Lung (tissue), 16 donors: ENCODE results near the gene LTA. TPM values are rescaled to one million over a fixed set of nuclear protein-coding genes. Genes with fewer than 3 reads are reported as not detected.
A peak's percentile ranks its signal among the peaks of the same experiment; 100 is the strongest.

Experiments used
- ATAC-seq: fragments of 200-7000 bp; cut with Tn5 transposase; one replicate; pipeline ENCODE4 v1.9.1; 2020; ENCODE audit warnings: moderate number of reproducible peaks; ENCODE audit not compliant: insufficient read depth, low FRiP score
- DNase-seq, 3 donors: peaks; one replicate each; pipeline ENCODE4 v3.0.0-alpha.2; 2013 to 2017
- H3K27ac ChIP-seq, 2 donors: one replicate each; pipeline ENCODE4 v1.5.1; 2013; ENCODE audit warnings: mild to moderate bottlenecking in 2 of 2, moderate library complexity in 2 of 2, control low read depth in 1 of 2, inconsistent platforms in 1 of 2, low read depth in 1 of 2, low read length in 1 of 2
- H3K27me3 ChIP-seq, 3 donors: one replicate each; pipeline ENCODE4 v1.5.1; 2013; ENCODE audit warnings: low read length in 2 of 3; ENCODE audit not compliant: control insufficient read depth in 3 of 3, insufficient read depth in 3 of 3
- H3K36me3 ChIP-seq, 4 donors: one replicate each; pipeline ENCODE4 v1.5.1; 2013; ENCODE audit warnings: low read length in 4 of 4, mild to moderate bottlenecking in 1 of 4, moderate library complexity in 1 of 4; ENCODE audit not compliant: control insufficient read depth in 4 of 4, insufficient read depth in 4 of 4
- H3K4me1 ChIP-seq, 5 donors: one replicate each; pipeline ENCODE4 v1.5.1; 2013; ENCODE audit warnings: low read length in 5 of 5, mild to moderate bottlenecking in 2 of 5, moderate library complexity in 1 of 5; ENCODE audit not compliant: control insufficient read depth in 5 of 5, insufficient read depth in 5 of 5
- H3K4me3 ChIP-seq: one replicate; pipeline ENCODE4 v1.5.1; 2013; ENCODE audit warnings: mild to moderate bottlenecking, control low read depth, moderate library complexity
- H3K9ac ChIP-seq, 2 donors: one replicate each; pipeline ENCODE4 v1.5.1; 2013; ENCODE audit warnings: low read length in 2 of 2, control low read depth in 1 of 2; ENCODE audit not compliant: insufficient read depth in 1 of 2
- H3K9me3 ChIP-seq, 4 donors: one replicate each; pipeline ENCODE4 v1.5.1; 2013; ENCODE audit warnings: low read length in 3 of 4, mild to moderate bottlenecking in 1 of 4, moderate library complexity in 1 of 4; ENCODE audit not compliant: control insufficient read depth in 4 of 4, insufficient read depth in 3 of 4
- WGBS, 2 donors: extraction: QIAGEN DNeasy Blood & Tissue Kit; methylation state at CpG; one replicate each; pipeline ENCODE4 v1.1.7; 2013; 5-methylcytosine and 5-hydroxymethylcytosine counted together
- long read RNA-seq, 5 donors: transcript quantifications; one replicate each; lab custom pipeline, GENCODE V29; 2026
- polyA plus RNA-seq, 2 donors: library from polyadenylated mRNA; stranded (reverse); fragments of 200-250 nt; gene quantifications; one replicate each; pipeline ENCODE4 v1.2.1, GENCODE V29; 2013
- total RNA-seq, 2 donors: library from RNA; depleted of rRNA in 1 of 2; stranded (reverse); fragments of >200 nt in 1 of 2; gene quantifications; one replicate each; pipeline ENCODE4 v1.2.1, GENCODE V29; 2014 to 2021
- TF ChIP-seq, protein P1 (sequence below): IDR thresholded peaks from 2 replicates; pipeline ENCODE4 v1.5.1; 2012; ENCODE audit warnings: mild to moderate bottlenecking; ENCODE audit errors: control extremely low read depth, extremely low read depth
- donor health status: control.
- donor health status: control.
- donor health status: Bipolar disorder and iron deficiency.
- donor health status: healthy.
- donor health status: DM: yes; HTN: yes; CAD: no.

The LTA gene, protein sequence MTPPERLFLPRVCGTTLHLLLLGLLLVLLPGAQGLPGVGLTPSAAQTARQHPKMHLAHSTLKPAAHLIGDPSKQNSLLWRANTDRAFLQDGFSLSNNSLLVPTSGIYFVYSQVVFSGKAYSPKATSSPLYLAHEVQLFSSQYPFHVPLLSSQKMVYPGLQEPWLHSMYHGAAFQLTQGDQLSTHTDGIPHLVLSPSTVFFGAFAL
- total RNA-seq: 1 to 10 TPM in 1 of 2 donors, under 1 TPM in 1; 0.54 to 1.2 TPM
- polyA plus RNA-seq: under 1 TPM; 0.28 to 0.40 TPM
- long read RNA-seq, donor 1: 0 reads
- long read RNA-seq, donor 2: 0 reads
- long read RNA-seq, donor 3: 0 reads
- long read RNA-seq, donor 4: 0 reads
- long read RNA-seq, donor 5: 0 reads

DNA sequence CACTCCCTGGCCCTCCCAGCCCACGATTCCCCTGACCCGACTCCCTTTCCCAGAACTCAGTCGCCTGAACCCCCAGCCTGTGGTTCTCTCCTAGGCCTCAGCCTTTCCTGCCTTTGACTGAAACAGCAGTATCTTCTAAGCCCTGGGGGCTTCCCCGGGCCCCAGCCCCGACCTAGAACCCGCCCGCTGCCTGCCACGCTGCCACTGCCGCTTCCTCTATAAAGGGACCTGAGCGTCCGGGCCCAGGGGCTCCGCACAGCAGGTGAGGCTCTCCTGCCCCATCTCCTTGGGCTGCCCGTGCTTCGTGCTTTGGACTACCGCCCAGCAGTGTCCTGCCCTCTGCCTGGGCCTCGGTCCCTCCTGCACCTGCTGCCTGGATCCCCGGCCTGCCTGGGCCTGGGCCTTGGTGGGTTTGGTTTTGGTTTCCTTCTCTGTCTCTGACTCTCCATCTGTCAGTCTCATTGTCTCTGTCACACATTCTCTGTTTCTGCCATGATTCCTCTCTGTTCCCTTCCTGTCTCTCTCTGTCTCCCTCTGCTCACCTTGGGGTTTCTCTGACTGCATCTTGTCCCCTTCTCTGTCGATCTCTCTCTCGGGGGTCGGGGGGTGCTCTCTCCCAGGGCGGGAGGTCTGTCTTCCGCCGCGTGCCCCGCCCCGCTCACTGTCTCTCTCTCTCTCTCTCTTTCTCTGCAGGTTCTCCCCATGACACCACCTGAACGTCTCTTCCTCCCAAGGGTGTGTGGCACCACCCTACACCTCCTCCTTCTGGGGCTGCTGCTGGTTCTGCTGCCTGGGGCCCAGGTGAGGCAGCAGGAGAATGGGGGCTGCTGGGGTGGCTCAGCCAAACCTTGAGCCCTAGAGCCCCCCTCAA lies at the start of gene LTA:
TSS of gene LTA (plus strand) at position 249 of the 871 bp plus-strand sequence. CDS start at position 703, 454 bp downstream.
- Histone ChIP-seq H3K4me3 (no peak within 1 kb of the TSS), H3K36me3 (no peaks in the 10 kb centered on the region), H3K4me1 (no peaks in the 10 kb centered on the region), H3K27ac (peak within 1 kb of the TSS in 1 of 2 donors; percentile 32), H3K9me3 (no peaks in the 10 kb centered on the region), H3K27me3 (peaks cover 0 to 12% (median 0%) of the 10 kb centered on the region in 3 donors), H3K9ac (no peak within 1 kb of the TSS)
- no peak for ATAC-seq
- TF ChIP-seq, protein P1, sequence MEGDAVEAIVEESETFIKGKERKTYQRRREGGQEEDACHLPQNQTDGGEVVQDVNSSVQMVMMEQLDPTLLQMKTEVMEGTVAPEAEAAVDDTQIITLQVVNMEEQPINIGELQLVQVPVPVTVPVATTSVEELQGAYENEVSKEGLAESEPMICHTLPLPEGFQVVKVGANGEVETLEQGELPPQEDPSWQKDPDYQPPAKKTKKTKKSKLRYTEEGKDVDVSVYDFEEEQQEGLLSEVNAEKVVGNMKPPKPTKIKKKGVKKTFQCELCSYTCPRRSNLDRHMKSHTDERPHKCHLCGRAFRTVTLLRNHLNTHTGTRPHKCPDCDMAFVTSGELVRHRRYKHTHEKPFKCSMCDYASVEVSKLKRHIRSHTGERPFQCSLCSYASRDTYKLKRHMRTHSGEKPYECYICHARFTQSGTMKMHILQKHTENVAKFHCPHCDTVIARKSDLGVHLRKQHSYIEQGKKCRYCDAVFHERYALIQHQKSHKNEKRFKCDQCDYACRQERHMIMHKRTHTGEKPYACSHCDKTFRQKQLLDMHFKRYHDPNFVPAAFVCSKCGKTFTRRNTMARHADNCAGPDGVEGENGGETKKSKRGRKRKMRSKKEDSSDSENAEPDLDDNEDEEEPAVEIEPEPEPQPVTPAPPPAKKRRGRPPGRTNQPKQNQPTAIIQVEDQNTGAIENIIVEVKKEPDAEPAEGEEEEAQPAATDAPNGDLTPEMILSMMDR: no peak
- no peak for DNase-seq
- 80 to 89% methylated on average over 27 of the region's 27 CpGs for WGBS, 2 donors

DNA sequence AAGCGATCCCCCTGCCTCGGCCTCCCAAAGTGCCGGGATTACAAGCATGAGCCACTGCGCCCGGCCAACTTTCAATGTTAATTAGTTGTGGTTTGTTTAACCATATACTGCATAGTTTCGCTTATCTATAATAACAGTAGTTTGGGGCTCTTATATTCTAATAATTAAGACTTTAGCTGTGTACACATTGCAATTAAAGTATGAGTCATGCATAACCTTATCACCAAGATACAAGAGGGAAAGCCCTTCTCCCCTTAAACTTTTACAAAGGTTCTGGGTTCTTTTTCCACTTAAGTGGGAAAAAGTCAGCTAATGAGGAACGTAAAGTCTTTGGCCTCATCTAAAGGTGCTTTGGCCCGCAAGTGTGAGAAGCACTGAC lies 46.5 kb upstream of the LTA start:
- no peak for ATAC-seq
- peak overlapping the region in 1 of 2 donors; percentile 79 for H3K27ac ChIP-seq
- WGBS, 2 donors: 63 to 75% methylated on average over 8 of the region's 8 CpGs

DNA sequence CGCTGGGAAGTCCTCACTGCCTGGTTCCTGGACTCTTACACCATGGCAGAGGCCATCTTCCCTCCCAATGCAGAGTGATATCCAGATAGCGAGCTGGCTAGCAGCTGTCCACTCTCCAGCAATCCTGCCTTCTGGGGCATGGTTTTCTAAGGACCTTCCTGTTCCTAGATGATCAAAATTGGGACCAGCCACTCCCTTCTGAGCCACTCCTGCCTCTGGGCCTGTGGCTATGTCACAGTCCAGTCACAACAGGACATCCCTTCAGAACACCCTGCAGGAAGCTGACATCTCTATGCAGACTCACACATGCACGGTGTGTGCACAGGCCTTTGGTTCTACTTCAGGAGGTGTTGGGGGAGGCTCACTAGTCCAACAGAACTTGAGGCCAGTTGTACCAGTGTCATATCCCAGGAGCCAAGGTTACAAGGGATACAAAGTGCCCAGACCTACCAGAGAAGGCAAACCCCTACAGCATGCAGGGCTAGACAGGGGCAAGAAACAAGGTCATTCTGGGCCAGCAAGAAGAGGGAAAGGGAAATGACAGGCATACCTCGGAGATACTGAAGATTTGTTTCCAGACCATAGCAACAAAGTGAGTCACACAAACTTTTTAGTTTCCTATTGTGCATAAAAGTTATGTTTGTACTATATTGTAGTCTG lies 46.0 kb upstream of the LTA start:
- H3K4me1 ChIP-seq: peaks cover 0 to 6% (median 0%) of the 10 kb centered on the region in 5 donors
- ATAC-seq: no peak
- H3K27ac ChIP-seq: peak overlapping the region in 1 of 2 donors; percentile 79
- WGBS, 2 donors: 58 to 82% methylated on average over 4 of the region's 4 CpGs
- peaks cover 0 to 1% (median 0%) of the 10 kb centered on the region in 4 donors for H3K9me3 ChIP-seq
- peaks cover 0 to 14% (median 9%) of the 10 kb centered on the region in 4 donors for H3K36me3 ChIP-seq
- no peak overlapping the region for H3K9ac ChIP-seq
- DNase-seq: no peak
- no peaks in the 10 kb centered on the region for H3K27me3 ChIP-seq
- H3K4me3 ChIP-seq: no peak overlapping the region
- TF ChIP-seq, protein P1: no peak

More for the DNA sequence above, 46.5 kb upstream of the LTA start:
- DNase-seq: no peak
- H3K9me3 ChIP-seq: peaks cover 0 to 1% (median 0%) of the 10 kb centered on the region in 4 donors
- no peak overlapping the region for H3K9ac ChIP-seq
- H3K4me1 ChIP-seq: peaks cover 0 to 6% (median 0%) of the 10 kb centered on the region in 5 donors
- H3K36me3 ChIP-seq: peaks cover 0 to 10% (median 4%) of the 10 kb centered on the region in 4 donors
- TF ChIP-seq, protein P1: no peak
- H3K4me3 ChIP-seq: no peak overlapping the region
- H3K27me3 ChIP-seq: no peaks in the 10 kb centered on the region
